Spleen (tissue), 7 donors: Measurements from ENCODE around the gene MRPL36.

Source experiments
- CTCF ChIP-seq, 11 experiments: fragments of 200-600 bp in 7 of 11; fragments of 450-650 bp in 4 of 11; sonication (generic) in 4 of 11; IDR thresholded peaks in 8 of 11; conservative IDR thresholded peaks in 3 of 11; 1 replicate in 7 of 11; 2 replicates in 4 of 11; pipeline versions ENCODE4 v1.4.0 to v1.8.0; 2016 to 2021; ENCODE audit warnings: antibody characterized with exemption in 11 of 11, inconsistent platforms in 4 of 11, mild to moderate bottlenecking in 1 of 11
- POLR2A ChIP-seq, 3 donors: fragments of 450-650 bp; IDR thresholded peaks; one replicate each; pipeline ENCODE4 v1.5.1; 2017; ENCODE audit warnings: antibody characterized with exemption in 3 of 3, mild to moderate bottlenecking in 1 of 3
- POLR2AphosphoS5 ChIP-seq, 3 donors: sonication (generic); formaldehyde crosslinking; IDR thresholded peaks; one replicate each; pipeline ENCODE4 v1.5.1; 2017; ENCODE audit warnings: antibody characterized with exemption in 3 of 3
- donor health status: DM: no; HTN: no; CAD: no; lungs with moderate emphysema.
- donor health status: DM: no; HTN: no; CAD: no.
- donor health status: DM: no; HTN: no; CAD: no.

DNA sequence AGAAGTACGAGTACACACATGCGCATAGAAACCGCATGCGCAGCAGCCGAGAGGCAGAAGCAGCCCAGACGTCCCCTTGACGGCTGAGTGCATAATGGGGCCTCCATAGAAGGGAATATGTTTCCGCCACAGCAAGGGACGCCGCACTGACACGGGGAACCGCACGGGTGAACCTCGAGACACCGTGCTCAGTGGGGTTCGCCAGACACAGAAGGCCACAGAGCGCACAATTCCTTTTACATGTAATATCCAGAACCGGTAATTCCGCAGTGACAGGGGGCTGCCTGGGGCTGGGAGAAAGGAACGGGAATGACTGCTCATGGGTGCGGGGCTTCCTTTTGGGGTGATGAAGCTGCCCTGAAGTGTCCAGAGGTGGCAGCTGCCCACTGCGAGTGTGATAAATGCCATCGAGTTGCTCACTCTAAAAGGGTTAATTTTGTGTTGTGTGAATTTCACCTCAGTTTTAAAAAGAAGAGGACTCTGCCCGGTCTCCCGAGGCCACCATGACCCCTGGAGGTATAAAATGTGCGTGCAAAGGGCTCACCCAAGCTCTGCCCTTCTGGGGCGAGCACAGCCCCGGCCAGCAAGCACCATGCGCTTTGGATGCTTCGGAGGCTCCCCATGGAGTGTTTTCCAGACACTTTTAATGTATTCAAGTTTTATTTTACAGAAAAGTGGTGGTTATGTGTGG lies 29.7 kb downstream of the MRPL36 start:
- TF ChIP-seq POLR2A (IDR thresholded peaks at IDR 0.05) (no peak), CTCF (IDR thresholded peaks at IDR 0.05 in 8 of 11, conservative IDR thresholded peaks at IDR 0.05 in 3 of 11) (no peak), POLR2AphosphoS5 (IDR thresholded peaks at IDR 0.05) (no peak)
